CD1c-positive myeloid dendritic cell (primary cell): Measurements from ENCODE around the gene RASSF7.
"Not testable (repeated sequence)": the region's sequence is repeated elsewhere in the genome, so short reads cannot be mapped to it uniquely, and the experiment has no call there.

Source experiments
- DNase-seq: peaks from one replicate; pipeline ENCODE4 v3.0.0-alpha.2; 2016; ENCODE audit errors: extremely low spot score

The RASSF7 gene, protein sequence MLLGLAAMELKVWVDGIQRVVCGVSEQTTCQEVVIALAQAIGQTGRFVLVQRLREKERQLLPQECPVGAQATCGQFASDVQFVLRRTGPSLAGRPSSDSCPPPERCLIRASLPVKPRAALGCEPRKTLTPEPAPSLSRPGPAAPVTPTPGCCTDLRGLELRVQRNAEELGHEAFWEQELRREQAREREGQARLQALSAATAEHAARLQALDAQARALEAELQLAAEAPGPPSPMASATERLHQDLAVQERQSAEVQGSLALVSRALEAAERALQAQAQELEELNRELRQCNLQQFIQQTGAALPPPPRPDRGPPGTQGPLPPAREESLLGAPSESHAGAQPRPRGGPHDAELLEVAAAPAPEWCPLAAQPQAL

DNA sequence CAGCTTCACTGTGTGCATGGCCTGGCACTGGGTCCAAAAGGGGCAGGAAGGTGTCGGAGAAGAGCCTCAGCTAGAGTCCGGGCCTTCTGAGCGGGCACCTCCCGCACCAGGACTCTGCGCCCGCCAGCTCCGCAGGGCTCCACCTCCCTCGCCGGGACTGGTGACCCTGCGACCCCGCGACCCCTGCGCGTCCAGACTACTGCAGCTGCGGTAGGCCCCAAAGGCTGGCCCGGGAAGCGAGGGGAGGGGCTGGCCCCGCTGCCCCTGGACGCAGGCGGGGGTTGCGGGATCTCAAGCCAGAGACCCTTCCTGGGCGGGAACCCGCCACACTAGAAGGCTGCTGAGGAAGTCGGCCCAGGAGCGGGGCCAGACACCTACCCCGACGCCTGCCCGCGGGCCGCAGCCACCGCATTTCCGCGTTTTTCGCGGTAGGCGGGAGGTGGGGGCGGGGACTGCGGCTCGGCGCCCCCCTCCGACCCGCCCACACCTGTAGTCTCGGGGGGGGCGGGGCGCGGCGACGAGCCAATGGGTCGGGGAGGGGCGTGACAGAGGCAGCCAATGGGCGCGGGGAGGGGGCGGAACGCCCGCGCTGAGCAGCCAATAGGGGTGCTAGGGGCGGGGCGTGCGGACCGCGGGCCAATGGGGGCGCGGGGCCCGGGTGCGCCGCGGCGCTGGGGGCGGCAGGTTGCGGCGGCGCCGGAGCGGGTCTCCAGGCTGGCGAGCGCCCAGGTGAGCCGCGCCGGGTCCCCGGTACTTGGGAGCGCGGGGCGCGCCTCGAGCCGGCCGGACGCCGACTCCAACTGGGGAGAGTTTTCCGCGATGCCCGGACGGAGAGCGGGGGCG is at the start of gene RASSF7, which contains the start of gene LMNTD2:
Gene RASSF7 (plus strand): TSS at position 666 of the 843 bp plus-strand sequence. CDS start 799 bp downstream, outside the sequence.
Gene LMNTD2 (minus strand): TSS at position 434 of the 843 bp plus-strand sequence. CDS start 22 bp downstream, at position 412.
- peak; percentile 97 for DNase-seq

DNA sequence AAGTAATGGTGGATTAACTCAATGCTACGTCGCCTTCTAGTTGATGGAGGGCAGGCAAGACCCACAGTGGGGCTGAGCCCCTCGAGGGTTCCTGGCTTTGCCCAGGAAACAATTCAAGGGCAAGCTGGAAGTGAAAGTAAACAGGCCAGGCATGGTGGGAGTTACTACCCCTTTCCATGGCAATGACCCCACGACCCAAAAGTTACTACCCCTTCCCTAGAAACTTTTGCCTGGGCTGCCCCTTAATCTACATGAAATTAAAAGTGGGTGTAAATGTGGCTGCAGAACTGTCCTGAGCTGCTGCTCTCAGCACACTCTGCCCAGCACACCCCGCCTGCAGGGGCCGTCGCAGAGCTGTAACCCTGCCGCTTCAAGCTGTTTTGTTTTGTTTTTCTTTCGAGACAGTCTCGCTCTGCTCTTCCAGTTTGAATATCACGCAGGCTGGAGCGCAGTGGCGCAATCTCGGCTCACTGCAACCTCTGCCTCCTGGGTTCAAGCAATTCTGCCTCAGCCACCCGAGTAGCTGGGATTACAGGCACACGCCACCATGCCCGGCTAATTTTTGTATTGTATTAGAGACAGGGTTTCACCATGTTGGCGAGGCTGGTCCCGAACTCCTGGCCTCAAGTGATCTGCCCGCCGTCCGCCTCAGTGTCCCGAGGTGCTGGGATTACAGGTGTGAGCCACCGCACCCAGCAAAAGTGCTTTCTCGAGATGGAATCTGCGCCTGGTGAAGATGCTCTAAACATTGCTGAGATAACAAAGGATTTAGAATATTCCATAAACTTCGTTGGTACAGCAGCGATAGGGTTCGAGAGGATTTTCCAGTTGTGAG is 47.8 kb upstream of the RASSF7 start:
- peak; percentile 78 for DNase-seq

DNA sequence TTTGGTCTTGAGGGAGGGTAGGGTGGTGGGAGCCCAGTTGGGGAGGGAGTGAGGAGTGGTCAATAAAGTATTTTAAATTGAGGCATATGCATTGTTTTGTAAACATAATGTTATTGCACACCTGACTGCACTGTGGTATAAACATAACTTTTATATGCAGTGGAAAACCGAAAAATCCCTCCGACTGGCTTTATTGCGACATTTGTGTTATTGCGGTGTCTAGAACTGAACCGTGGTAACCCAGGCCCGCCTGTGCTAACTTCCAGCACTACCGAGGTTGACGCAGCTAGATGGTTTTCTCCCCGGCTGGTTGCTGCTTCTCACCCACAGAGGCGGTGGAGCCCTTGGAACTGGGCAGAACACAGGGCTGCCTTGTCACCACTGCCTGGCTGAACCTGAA is 46.2 kb upstream of the RASSF7 start:
- no peak for DNase-seq

DNA sequence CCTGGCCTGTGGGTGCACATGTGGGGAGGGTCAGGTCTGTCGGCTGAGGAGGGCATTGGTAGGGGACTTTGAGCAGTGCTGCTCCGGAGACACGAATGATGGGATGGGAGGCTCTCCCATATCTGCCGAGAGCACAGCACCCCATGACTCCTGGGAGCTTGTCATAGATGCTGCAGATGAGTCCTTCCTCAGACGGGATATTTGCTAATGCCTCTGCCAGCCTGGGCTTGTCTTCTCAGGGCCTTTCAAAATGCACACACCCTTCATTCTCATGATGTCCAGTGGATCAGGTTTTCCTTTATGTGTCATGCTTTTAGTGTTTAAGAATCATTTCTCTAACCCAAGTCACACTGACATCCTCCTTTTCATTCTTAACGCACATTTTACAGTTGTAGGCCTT is 45.6 kb upstream of the RASSF7 start:
- DNase-seq = no peak

DNA sequence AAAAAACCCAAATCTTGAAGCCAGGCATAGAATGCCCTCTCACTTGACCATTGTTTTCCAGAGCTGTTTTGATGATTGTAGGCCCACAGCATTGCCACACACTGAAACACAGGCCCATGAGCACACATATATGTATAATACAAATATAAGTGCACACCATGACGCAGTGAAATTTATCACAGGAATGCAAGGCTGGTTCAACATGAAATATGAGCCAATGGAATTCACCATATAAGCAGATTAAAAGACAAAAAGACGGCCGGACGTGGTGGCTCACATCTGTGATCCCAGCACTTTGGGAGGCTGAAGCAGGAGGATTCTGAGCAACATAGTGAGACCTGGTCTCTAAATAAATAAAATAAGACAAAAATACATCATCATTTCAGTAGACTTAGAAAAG is 44.4 kb upstream of the RASSF7 start:
- DNase-seq = no peak

DNA sequence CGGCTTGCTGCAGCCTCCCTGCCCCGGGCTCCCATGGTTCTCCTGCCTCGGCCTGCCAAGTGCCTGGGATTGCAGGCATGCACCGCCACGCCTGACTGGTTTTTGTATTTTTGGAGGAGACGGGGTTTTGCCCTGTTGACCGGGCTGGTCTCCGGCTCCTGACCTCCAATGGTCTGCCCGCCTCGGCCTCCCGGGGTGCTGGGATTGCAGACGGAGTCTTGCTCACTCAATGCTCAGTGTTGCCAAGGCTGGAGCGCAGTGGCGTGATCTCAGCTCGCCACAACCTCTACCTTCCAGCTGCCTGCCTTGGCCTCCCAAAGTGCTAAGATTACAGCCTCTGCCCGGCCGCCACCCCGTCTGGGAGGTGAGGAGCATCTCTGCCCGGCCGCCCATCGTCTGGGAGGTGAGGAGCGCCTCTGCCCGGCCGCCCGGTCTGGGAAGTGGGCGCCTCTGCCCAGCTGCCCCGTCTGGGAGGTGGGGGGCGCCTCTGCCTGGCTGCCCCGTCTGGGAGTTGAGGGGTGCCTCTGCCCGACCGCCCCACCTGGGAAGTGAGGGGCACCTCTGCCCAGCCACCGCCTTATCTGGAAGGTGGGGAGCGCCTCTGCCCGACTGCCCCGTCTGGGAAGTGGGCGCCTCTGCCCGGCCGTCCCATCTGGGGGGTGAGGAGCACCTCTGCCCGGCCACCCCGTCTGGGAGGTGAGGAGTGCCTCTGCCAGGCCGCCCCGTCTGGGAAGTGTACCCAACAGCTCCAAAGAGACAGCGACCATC is 43.7 kb upstream of the RASSF7 start:
- DNase-seq = not testable (repeated sequence)

DNA sequence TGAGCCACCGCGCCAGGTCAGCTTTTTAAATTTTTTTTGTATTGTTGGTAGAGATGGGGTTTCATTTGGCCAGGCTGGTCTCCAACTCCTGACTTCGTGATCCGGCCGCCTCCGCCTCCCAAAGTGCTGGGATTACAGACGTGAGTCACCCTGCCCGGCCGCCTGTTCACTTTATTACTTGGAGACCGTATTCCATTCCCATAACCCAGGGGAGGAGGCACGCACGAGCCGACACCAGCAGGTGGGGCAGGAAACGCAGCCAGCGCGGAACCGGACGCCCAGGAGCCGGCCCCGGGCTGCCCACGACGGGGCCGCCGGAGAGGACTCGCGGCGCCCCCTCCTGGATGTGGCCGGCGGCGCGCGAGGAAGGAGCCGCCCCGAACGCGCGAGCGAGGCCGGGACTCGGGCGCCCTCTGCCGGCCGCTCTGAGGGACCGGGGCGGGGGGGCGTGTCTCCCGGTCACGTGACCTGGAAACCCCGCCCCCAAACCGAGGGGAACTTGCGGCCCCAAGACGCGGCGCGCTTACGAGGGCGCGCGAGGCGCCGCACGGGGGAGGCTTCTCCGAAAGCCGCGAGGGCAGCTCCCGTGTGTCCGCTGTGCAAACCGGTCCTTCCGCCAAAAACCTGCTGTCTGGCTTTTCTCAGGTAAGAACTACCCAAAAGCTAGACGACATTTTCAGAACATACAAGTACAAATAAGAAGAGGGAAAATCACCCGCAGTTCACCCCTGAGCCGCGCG is 42.1 kb upstream of the RASSF7 start:
- peak; percentile 98 for DNase-seq

DNA sequence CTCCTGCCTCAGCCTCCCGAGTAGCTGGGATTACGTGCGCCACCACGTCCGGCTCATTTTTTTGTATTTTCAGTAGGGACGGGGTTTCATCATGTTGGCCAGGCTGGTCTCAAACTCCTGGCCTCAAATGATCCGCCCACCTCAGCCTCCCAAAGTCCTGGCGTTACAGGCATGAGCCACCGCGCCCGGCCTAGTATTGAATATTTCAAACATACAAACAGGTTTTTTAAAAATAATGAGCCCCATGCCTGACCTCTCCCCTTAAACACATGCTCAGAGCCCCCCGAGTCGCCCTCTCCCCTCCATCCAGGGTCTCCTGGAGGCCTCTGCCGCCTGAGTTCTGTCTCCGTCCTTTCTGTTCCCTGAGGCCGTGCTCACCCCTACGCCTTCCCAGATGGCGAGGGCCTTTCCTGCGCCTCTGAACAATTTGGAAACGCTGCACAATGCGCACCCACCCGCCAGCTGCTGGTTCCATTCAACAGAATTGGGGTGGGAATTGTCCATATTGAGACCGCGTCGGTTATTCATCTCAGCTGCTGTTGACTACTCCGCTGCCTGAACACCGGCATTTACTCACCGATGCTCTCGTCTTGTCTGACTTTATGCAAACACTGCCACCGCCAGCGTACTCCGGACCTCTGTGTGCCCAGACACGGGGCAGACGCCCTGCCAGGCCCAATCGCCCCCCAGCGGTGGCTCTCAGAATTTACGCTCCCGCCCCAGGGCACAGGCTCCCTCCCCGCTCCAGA is 40.2 kb upstream of the RASSF7 start:
- no peak for DNase-seq

DNA sequence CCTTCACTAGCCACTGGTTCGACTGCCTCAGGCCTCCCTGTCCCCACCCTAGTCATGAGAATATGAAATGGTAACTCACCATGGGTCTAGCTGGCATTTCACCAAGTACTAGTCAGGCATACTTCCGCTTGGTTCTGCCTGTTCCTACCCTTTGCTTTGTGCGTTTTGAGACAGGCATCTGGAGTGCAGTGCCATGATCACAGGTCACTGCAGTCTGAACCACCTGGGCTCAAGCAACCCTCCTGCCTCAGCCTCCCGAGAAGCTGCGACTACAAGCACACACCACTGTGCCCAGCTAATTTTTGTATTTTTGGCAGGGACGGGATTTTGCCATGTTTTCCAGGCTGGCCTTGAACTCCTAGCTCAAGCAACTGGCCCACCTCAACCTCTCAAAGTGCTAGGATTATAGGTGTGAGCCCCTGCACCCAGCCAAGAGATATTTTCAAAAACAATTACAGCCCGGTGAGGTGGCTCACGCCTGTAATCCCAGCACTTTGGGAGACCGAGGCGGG is 39.5 kb upstream of the RASSF7 start:
- no peak for DNase-seq

DNA sequence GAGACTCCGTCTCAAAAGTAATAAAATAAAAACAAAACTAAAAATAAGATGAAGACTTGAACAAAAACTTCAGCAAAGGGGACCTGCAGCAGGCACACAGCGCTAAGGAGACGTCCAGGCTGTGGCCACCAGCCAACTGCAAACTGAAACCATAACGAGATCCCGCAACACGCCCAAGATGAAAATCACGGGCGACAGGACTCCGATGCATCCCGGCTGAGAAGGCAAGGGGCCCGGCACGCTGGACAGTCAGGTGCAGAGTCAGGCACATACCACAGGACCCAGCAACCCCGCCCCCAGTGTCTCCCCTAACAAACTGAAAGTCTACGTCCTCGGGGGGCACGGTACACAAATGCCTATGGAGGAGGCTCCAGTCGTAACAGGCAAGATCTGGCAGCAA is 34.6 kb upstream of the RASSF7 start:
- no peak for DNase-seq

DNA sequence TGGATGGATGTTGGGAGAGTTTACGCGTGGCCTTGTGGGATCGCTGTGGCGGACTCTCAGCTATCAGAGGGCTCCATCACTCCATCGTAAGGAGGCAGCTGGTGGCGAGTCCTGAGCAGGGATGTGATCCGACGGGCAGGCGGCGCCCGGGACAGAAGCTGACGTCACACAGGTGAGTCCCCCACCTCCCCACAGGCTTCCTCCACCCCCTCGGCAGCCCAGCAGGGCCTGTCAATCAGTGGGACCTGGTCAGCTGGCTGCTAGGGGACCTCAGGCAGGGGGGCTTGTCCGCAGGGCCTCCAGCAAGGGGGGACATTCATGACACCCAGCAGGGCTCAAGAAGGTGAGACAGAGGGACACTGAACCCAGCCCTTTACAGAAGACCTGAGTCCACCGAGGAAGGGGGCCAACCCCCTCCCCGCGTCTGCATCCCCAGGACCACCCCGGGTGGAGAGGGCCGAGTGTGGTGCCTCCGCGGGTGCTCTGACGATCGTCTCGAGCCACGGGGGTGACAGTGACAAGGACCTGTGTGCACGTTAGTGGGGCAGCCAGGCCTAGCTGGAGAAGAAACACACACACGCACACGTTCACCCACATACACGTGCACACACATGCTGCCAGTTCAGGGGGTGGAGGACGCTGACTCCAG is 32.5 kb upstream of the RASSF7 start:
- no peak for DNase-seq

DNA sequence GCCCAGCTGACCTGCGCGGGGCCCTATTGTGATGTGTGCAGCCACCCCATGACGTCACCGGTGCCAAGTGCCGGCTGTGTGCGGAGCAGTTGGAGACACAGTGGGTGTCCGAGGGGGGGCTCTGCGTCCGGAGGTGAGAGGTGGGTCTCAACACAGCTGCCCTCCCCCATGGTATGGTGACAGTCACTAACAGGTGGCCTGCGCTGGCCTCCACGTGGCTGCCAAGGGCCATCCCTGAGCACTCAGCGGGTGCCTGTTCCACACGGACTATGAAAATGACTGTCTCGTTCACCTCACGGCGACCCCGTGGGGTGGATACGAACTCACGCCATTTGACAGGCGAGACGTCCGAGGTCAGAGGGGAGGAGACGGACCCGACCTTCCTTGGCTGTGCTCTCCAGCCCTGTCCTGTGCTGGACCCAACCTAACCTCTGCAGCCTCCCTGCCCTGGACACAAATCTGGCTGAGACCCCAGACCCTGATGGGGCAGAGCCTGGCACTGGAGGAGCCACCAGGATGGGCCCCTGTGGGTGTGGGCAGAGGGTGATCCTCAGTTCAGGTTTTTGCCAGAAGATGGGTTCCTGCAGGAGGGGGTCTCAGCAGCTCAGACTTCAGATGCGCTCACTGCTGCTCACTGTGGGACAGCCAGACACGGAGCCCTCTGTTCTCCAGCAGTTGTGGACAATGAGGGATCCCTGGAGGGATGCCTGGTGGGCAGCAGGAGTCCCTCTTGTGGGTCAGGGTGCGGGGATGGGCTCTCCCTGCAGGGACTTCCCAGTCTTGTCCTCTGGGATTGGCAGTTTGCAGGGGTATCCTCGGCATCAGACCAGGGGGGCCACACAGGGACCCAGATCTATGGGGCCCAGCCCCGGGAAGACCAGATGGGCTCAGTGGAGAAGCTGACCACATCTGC is 31.7 kb upstream of the RASSF7 start:
- DNase-seq = no peak

DNA sequence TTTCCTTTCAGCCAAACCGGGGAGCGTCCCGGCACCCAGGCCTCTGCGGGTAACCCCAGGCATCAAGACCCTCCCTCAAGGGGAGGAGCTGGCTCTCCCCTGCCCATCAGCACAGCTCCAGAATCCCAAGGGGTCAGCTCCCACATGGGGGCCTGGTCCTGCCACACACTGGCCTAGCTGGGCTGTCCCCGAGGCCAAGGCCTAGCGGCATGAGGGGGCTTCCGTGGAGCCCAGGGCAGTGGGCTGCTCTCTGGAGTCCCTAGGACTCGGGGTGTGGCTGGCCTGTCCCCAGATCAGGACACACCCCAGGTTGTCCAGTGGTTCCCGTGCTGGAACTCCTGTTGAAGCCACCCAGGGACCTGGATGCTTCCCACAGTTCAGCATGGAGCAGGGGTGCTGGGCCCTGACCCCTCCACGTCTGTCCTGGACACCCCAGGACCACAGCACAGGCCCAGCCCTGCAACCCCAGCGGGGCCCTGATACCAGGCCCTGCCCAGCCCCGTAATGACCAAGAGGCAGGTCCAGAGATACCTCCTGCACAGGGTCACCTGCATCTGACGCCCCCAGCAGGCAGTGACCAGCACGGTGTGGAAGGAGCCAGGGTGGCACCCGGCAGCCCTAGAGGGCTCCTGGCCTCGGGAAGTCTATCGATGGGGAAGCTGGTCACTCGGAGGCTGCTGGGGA is 30.9 kb upstream of the RASSF7 start:
- no peak for DNase-seq

DNA sequence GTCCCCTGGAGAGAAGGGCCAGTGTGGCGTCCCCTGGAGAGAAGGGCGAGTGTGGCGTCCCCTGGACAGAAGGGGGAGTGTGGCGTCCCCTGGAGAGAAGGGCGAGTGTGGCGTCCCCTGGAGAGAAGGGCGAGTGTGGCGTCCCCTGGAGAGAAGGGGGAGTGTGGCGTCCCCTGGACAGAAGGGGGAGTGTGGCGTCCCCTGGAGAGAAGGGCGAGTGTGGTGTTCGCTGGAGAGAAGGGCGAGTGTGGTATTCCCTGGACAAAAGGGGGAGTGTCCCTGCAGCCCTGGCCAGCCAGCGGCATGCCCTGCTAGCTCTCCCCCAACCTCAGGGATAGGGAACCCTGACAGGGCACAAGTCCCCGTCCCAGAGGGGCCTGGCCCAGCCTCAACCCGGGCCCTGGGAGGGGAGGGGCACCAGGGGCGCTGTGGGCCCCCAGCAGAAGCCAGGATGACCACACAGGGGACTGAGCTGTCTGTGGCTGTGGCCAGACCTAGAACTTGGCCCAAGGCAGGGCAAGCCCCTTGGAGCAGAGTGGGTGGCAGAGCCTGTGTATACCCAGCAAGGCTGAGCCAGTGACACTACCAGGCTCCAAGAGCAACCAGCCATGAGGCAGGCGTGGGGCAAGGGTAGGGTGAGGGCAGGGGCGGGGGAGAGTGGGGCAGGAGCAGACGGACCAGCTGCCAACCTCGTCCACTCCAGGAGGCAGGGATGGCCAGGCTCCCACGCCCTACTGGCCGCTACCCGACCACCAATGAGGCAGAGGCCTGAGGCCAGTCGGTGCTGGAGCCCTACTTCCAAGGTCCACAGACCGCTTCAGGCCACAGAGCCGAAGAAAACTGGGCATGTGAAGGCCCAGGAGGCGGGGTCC is 29.6 kb upstream of the RASSF7 start:
- no peak for DNase-seq

DNA sequence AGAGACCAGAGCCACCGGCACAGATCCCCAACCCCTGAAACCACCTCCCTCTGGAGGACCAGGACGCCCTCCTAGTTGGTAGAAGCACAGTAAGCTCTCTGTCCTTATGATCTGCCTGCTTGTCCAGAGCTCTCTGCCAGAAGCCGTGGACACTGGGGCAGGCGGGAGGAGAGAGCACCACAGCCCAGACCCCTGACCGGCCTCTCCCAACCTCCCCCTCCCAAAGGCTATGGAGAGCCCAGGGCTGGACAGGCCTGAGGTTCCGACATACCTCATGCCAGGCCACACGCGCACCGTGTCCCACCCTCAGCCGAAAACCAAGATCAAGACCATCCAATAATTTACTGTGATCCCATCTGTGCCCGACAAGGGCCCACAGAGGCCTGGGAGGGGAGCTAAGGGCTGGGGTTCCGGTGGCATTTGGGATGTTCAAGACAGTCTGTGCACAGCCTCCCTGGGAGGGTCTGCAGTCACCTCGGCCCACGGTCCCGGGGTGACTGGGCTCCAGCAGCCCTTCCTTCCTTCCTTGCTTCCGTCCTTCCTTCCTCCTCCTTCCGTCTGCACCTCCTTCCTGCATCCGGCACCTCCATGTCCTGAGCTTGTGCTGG is 28.7 kb upstream of the RASSF7 start:
- no peak for DNase-seq

DNA sequence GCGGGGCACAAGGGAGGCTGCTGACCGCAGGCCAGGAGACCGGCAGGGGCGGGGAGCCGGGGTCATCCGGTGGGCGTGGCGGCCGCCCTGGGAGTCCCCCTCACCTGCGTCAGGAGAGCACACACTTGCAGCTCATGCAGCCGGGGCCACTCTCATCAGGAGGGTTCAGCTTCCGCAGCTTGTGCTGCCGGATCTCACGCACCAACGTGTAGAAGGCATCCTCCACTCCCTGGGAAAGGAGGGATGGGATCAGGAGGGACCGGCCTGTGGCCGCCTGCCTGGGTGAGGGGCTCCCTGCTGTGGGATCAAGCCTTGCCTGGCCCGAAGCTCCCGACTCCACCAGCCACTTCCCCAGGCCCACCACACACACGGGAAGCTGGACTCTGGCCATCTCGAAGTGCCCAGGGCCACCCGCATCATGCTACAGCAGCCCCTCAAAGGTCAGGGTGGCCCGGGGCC is 28.2 kb upstream of the RASSF7 start:
- no peak for DNase-seq
